Glutamatergic neuron (in vitro differentiated cells): ENCODE data around the gene ASIP. TPM values are rescaled to one million over a fixed set of nuclear protein-coding genes. Genes with fewer than 3 reads are reported as not detected.

Source experiments
- DNase-seq: peaks from one replicate; pipeline ENCODE4 v3.0.0; 2022
- H3K27ac Mint-ChIP-seq: one replicate; pipeline ENCODE4 v1.8.0; 2020; ENCODE audit warnings: mild to moderate bottlenecking, mixed read lengths, inconsistent platforms; ENCODE audit not compliant: unreplicated experiment
- H3K27me3 Mint-ChIP-seq: one replicate; pipeline ENCODE4 v1.8.0; 2020; ENCODE audit warnings: mild to moderate bottlenecking, moderate library complexity, mixed read lengths, inconsistent platforms; ENCODE audit not compliant: unreplicated experiment
- H3K36me3 Mint-ChIP-seq: one replicate; pipeline ENCODE4 v1.8.0; 2020; ENCODE audit warnings: mild to moderate bottlenecking, mixed read lengths, inconsistent platforms; ENCODE audit not compliant: unreplicated experiment
- H3K4me1 Mint-ChIP-seq: one replicate; pipeline ENCODE4 v1.8.0; 2020; ENCODE audit warnings: mild to moderate bottlenecking, low read depth, mixed read lengths, inconsistent platforms; ENCODE audit not compliant: unreplicated experiment
- H3K4me3 Mint-ChIP-seq: one replicate; pipeline ENCODE4 v1.8.0; 2020; ENCODE audit warnings: mild to moderate bottlenecking, mixed read lengths, inconsistent platforms; ENCODE audit not compliant: unreplicated experiment
- H3K9me3 Mint-ChIP-seq: one replicate; pipeline ENCODE4 v1.8.0; 2020; ENCODE audit warnings: mild to moderate bottlenecking, moderate library complexity, mixed read lengths, inconsistent platforms; ENCODE audit not compliant: unreplicated experiment
- total RNA-seq: library from RNA; stranded (reverse); fragmentation: NEBNext Ultra II Directional; extraction: Animal tissue kit (Norgen Biotek cat#: 25700); gene quantifications from one replicate; pipeline ENCODE4 v1.2.1, GENCODE V29; 2021; ENCODE audit not compliant: unreplicated experiment
- TF ChIP-seq, protein P1 (sequence below): fragments of 200-600 bp; sonication (generic); IDR thresholded peaks from one replicate; pipeline ENCODE4 v1.5.0; 2021; ENCODE audit not compliant: partially characterized antibody, unreplicated experiment

Gene ASIP
- total RNA-seq, 1 donor from 2014 or later: not detected

DNA sequence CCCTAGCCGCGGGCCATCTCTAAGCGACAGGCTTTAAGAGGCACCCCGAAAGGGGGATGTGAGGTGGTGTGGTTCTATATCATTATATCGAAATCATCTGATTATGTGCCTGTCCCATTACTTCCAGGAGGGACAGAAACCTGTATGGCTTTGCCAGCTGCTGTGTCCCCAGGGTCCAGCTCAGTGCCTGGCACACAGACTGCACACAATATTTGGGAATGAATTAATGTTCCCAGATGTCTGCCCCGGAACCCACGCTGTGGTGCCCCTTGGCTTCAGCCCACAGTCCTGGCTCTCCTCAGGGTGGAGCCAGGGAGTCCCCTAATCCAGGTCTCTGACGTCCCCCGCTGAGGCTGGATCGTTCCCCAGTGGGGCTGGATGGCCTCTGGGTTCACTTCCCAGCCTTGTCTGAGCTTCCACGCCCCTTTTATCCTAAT lies 70.8 kb downstream of the ASIP start:
- Mint-ChIP-seq H3K4me3 (peak overlapping the region; percentile 61), H3K36me3 (peaks cover 7% of the 10 kb centered on the region), H3K27ac (no peak overlapping the region), H3K9me3 (peaks cover 2% of the 10 kb centered on the region), H3K4me1 (peaks cover 1% of the 10 kb centered on the region), H3K27me3 (peaks cover 6% of the 10 kb centered on the region)
- TF ChIP-seq, protein P1, sequence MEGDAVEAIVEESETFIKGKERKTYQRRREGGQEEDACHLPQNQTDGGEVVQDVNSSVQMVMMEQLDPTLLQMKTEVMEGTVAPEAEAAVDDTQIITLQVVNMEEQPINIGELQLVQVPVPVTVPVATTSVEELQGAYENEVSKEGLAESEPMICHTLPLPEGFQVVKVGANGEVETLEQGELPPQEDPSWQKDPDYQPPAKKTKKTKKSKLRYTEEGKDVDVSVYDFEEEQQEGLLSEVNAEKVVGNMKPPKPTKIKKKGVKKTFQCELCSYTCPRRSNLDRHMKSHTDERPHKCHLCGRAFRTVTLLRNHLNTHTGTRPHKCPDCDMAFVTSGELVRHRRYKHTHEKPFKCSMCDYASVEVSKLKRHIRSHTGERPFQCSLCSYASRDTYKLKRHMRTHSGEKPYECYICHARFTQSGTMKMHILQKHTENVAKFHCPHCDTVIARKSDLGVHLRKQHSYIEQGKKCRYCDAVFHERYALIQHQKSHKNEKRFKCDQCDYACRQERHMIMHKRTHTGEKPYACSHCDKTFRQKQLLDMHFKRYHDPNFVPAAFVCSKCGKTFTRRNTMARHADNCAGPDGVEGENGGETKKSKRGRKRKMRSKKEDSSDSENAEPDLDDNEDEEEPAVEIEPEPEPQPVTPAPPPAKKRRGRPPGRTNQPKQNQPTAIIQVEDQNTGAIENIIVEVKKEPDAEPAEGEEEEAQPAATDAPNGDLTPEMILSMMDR: no peak
- no peak for DNase-seq

DNA sequence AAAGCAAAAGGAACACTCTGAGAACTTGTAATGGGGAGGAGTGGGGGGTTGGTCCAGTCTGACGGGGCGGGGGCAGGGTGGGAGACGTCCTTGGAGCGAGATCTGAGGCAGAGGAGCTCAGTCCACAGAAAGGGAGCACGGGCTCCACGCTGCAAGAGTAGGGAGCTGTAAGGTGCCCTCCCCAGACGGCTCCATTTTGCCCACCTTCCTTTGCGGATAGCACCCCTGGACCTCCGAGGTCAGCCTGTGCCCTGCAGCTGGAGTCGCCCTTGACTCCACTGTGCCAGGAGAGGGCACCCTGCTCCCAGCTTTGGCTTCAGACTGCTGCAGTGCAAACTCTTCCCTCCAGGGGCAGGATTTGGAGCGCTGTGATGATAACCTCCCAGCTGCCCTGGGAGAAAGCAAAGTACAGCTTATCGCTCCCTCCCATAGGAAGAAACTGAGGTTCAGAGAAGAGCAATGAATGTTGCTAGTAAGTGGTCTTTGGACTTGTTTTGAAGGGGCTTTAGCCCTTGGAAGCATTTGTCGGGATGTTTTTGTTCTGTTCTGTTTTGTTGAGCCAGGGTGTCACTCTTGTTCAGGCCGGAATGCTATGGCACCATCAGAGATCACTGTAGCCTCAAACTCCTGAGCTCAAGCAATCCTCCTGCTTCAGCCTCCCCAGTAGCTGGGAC lies 71.5 kb downstream of the ASIP start:
- TF ChIP-seq, protein P1: peak; percentile 91
- Mint-ChIP-seq H3K36me3 (peaks cover 7% of the 10 kb centered on the region), H3K27ac (no peak overlapping the region), H3K9me3 (peaks cover 2% of the 10 kb centered on the region), H3K4me3 (peak overlapping the region; percentile 34), H3K4me1 (peaks cover 1% of the 10 kb centered on the region), H3K27me3 (peaks cover 6% of the 10 kb centered on the region)
- DNase-seq: peak; percentile 92

DNA sequence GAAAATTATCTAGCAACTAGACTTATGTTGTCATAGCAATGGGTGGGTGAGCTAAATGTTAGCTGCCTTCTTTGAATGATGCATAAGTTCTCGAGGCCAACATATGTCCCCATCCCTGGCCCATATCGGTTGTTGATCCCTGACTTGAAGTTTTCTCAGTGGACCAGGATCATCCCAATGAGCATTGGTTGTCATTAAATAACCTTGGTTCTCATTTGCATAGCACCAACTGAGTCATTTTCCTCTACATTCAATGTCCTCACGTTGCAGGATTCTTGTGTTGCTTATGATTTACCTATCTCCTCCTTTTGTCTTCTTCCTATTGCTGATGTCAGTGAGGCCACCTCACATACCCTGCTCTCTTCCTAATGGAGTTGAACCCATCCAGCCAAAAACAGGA lies 74.0 kb downstream of the ASIP start:
- peaks cover 2% of the 10 kb centered on the region for H3K9me3 Mint-ChIP-seq
- TF ChIP-seq, protein P1: no peak
- no peak for DNase-seq
- H3K4me1 Mint-ChIP-seq: peaks cover 1% of the 10 kb centered on the region
- H3K36me3 Mint-ChIP-seq: peaks cover 7% of the 10 kb centered on the region
- no peak overlapping the region for H3K4me3 Mint-ChIP-seq
- peaks cover 3% of the 10 kb centered on the region for H3K27me3 Mint-ChIP-seq
- H3K27ac Mint-ChIP-seq: no peak overlapping the region

DNA sequence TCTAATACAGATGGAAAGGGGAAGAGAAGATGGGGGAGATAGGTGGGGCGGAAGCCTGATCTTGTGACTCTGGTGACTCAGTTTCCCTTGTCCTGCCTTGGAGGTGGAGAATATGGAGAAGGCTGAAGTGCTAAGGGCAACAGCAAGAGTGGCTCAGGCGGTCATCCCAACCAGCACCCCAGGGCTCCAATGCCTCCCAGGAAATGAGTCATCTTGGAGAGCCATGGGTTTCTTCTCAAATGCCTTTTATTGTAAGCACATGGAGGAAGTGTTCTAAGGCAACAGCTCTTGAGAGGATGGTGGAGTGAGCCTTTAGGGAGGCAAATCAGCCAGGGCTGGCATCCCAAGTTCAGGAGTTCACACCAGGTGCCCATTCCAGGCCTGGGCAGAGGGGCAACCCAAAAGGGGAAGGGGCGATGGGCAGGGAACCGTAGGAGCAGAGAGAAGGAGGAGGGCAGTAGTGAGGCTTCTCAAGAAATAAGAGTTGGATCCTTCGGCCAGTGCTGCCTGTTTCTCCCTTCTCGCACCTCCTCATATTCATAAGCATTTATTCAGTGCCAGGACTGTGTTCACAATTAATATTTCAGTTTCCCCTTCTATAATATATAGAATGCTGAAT lies 75.1 kb downstream of the ASIP start:
- Mint-ChIP-seq H3K9me3 (peaks cover 4% of the 10 kb centered on the region), H3K27me3 (peaks cover 3% of the 10 kb centered on the region)

More for the DNA sequence above, 75.1 kb downstream of the ASIP start:
- TF ChIP-seq, protein P1: no peak
- DNase-seq: no peak
- Mint-ChIP-seq H3K4me3 (no peak overlapping the region), H3K4me1 (peaks cover 1% of the 10 kb centered on the region), H3K27ac (no peak overlapping the region), H3K36me3 (peaks cover 7% of the 10 kb centered on the region)

Other genes starting within 250 kb of the ASIP start
- 234 TPM for gene RALY, start 247.5 kb upstream of the ASIP start, total RNA-seq
- 49.0 TPM for gene EIF2S2, start 129.2 kb upstream of the ASIP start, total RNA-seq
- 97.9 TPM for gene AHCY, start 61.9 kb downstream of the ASIP start, total RNA-seq
- 59.4 TPM for gene ITCH, start 121.8 kb downstream of the ASIP start, total RNA-seq